OCI-M2 (cell line): Measurements from ENCODE around the gene BUB1.
A peak's percentile ranks its signal among the peaks of the same experiment; 100 is the strongest.
"Not testable (repeated sequence)": the region's sequence is repeated elsewhere in the genome, so short reads cannot be mapped to it uniquely, and the experiment has no call there.

Experiments used
- DNase-seq: peaks from one replicate; lab custom pipeline; 2025; ENCODE audit not compliant: unreplicated experiment; lab: John Stamatoyannopoulos, UW

BUB1 gene

DNA sequence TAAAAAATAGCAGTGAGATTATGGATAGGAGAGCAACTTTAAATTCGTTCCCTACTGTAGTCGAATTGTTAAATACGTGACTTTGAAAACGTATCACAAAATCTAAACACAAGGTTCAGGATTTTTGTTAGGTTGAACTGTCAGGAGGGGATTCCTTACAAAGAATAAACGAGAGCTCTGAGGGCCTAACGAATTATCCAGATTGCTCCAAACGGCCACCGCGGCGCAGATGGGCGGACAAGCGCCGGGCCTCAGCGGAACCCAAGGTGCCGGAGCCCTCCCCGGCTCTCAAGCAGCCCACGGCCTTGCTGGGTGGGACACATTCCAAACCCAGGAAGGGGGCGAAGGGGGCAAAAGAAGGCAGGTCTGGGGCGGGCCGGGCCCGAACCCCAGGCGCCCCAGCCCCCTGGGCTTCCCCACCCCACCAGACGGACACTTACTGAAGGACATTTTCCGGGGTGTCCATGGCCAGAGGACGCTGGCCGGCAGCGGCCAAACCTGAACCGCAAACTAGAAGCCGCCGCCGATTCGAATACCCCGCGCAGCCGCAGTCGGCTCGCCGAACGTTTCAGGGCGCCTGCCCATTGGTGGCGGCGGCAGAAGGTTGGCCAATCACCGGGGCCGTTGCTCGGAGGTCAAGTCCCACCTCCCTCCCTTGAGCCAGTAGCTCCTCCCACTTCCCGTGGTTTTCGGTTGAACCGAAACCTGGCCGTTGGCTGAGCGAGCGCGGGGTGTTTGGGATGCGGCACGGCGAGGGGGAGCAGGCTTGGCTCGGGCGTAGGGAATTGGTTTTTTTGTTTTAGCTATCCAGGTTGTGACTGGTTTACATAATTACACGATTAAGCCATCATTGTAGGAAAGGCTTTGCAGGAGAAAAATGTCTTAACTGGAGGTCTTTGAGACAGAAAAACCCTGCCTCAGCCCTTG is at the start of gene BUB1:
Gene BUB1, minus strand, starts transcription at position 534 of the 927 bp plus-strand sequence. Its CDS starts 68 bp downstream, at position 466.
- DNase-seq = peak; percentile 37

DNA sequence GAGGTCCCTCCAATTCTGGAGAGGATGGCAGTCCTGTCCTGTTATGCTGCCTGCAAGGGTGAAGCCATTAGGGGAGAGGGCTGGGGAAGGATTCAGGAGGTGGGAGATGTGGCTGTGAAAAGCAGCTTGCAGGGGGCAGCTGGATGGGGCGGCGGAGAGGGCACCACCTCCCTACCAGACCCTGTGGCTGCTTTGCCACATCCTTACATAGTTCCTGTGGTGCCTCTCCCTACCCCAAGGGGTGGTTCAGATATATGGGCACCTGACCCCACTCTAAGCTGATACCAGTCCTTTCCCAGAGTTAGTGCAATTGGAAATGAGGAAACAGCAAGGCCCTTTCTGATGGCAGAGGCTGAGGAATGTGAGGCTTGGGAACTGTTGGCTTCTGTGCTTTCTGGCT is 48.4 kb upstream of the BUB1 start:
- no peak for DNase-seq

DNA sequence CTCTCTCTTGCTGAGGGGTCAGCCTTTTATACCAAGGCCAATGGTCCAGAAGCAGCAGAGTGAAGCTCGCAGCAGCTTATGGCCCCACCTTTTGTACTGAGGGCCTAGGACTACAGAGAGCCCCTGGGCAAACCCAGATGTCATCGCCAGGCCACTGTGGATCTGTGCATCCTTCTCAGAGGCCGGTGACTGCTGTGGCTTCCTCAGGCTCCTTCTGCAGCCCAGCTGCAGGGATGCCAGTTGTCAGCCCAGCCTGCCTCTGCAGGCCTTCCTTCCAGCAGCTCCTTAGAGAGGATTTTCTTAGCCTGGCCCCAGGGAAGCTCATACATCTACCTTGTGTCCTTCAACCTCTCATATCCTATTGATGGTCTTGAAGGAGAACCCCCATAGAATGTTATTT is 48.0 kb upstream of the BUB1 start:
- DNase-seq = no peak

DNA sequence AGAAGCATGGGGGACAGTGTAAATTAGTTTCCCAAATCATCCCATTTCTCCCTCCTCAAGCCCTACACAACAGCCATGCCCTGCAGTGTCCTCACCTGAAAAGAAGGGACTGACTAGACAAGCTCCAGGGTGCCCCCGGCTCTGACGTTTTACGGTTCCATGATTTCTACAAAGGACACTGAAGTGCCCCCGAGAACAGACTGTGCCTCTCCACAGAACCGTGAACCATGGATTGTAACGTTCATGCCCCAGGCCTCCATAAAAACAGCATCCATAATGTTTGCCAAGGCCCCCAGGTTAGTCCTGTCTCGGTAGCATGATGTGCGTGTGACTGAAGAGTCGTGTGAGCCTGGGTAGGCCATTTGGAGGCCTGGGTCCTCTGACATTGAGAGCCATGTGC is 47.5 kb upstream of the BUB1 start:
- no peak for DNase-seq

DNA sequence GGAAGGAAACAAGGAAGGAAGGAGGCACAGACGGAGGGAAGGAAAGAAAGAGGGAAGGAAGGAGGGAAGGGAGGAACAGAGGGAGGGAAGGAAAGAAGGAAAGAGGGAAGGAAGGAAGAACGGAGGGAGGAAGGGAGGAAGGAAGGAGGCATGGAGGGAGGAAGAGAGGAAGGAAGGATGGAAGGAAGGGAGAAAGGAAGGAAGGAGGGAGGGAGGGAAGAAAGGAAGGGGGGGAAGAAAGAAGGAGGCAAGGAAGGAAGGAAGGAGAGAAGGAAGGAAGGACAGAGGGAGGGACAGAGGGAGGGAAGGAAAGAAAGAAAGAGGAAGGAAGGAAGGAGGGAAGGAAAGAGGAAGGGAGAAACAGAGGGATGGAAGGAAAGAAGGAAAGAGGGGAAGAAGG is 47.0 kb upstream of the BUB1 start:
- DNase-seq = no peak

DNA sequence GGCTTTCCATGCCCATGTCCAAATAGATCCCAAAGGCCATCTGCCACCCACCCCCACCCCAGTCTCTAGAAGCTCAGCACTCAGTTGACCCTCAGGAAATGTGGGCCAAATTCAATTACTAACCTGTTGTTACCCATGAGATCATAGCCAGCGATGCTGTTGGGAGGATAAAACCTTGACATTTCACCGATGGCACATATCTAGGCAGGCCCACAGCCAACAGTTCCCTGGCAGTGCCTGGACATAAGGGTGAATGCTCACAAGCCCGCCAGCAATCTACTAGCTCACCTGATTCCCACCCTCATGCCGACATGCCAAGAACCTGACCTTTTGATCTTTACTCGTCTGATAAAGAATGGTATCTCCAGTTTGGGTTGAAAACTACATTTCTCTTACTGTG is 42.7 kb upstream of the BUB1 start:
- DNase-seq = no peak

DNA sequence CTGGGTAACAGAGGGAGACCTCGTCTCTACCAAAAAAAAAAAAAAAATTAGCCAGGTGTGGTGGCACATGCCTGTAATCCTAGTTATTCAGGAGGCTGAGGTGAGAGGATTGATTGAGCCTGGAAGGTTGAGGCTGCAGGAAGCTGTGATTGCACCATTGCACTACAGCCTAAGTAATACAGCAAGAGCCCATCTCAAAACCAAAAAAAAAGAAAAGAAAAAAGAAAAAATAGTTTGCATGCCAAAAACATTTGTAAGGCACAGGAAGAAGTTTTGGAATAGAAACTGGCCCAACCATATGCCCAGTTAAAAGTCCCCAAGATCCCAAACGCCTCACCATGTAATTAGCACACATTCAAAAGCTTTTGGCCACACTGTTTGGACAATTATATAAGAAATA is 41.1 kb upstream of the BUB1 start:
- no peak for DNase-seq

DNA sequence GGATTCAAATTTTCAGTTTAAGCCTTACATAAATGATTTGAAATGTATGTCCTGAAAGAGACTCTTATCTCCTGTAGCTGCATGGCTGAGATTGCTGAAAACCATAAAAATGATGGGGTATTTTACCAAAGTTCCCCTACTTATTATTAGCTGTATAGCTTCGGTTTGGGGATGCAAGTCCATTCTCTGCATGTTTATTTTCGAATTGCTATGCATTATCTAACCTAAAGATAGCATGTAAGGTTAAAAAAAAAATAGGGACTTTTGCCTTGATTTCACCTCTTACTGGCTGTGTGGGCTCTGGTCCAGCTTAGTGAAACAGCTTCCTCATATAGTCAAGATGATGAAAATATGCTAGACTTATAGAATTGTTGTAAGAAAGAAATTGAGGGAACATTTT is 40.5 kb upstream of the BUB1 start:
- DNase-seq = no peak

DNA sequence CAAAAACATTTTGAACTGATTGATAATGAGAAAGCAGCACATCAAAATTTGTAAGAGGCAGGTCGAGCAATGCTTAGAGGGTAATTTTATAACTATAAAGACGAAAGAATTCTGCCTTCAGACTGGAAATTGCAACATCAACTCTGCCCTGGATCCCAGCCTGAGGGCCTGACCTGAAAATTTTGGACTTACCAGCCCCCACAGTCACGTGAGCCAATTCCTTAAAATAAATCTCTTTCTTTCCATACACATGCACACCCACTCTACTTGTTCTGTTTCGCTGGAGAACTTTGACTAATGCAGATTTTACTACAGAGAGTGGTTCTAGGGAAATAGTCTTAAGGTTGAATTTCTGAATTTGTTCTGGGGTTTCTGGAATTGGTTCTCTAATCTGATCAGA is 39.9 kb upstream of the BUB1 start:
- DNase-seq = no peak

DNA sequence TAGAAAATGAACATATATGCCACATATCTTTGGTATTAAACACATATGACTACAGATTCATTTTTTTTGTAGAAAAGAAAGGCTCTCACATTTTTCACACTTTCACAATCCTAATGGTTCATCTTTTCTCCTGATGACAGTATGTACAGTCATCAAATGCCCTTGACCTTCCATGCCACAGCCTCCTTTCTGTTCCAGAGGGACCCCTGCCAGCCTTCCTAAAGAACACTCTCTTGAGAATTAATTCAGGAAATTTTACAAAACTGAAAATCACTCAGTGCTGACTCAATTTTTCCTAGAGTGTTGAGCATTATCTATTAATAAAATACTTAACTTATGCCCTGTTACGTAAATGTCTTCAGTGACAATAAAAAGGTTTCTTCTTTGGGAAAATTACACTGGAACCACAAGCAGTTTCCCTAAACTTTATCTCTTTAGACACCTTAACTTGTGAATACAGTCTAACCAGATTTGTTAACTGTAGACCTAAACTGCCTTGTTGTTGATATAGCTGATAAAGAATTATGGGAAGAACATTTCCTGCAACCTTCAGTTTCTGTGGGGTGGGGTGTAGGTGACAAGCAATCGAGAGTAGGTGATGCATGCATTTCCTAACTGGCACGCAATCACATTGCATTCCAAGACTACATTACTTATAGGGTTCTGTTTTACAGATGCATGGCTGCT is 39.2 kb upstream of the BUB1 start:
- no peak for DNase-seq

DNA sequence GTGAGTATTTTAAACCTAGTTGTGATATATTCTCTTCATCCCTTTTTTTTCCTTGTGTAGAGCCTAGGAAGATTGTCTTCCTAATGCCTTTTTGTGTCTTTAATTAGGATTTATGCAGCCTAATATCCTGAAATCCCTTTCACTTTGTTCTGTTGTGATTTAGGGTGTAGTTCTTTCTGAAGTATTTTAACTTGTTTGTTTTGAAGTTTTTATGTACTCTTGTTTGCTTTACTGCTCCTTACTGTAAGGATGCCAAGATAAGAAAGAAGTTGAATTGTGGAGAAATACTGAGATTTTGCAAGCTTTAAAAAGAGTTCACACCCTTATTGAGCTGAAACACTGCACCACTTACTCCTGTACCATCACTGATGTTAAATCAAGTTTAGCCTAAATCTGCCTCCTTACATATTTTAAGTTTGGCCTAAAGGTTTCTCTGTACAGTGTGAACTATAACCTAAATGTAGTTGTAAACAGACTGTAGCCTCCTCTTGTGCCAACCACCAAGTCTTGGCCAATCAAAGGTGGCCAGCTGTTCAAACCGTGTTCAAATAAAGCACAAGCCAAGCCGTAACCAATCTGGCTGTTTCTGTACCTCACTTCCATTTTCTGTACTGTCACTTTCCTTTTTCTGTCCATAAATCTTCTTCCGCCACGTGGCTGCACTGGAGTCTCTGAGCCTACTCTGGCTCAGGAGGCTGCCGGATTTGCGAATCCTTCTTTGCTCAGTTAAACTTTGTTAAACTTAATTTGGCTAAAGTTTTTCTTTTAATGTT is 36.8 kb upstream of the BUB1 start:
- DNase-seq = no peak

DNA sequence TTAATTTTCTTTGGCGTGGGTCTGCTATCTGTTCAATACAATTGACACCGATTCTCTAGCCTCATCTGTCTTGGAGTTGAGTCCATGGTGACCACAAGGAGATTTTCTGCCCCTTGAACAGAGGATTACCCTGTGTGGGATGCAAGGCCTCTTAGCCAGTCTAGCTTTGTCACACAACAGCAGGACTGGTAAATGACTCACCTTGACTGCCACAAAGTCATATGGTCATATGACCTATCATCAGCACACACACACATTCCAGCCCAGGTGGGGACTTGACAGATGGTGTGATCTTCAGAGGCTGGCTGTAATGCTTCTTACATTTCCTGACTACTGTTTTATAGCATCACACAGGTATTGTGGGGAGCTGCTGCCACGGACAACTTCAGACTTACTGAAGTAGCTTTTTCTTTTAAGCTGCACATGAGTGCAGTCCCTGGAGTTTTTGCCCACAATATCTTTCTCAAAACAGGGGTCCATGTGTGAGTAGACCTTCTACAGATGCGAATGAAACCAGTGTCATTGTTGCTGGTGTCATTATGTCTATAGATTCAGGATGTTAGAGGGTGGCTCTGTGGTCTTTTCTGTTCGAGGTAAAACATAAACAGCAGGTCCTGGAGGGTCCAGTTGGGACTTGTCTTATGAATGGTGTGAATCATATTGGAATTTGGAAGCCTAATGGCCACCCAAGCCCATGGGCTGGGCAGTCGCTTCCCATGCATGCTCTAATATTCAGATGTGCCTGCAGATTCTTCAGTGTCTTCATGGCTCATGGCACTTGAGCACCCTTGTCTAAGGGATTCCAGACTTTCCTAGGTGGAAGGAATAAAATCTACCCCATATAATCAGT is 35.9 kb upstream of the BUB1 start:
- DNase-seq = no peak

DNA sequence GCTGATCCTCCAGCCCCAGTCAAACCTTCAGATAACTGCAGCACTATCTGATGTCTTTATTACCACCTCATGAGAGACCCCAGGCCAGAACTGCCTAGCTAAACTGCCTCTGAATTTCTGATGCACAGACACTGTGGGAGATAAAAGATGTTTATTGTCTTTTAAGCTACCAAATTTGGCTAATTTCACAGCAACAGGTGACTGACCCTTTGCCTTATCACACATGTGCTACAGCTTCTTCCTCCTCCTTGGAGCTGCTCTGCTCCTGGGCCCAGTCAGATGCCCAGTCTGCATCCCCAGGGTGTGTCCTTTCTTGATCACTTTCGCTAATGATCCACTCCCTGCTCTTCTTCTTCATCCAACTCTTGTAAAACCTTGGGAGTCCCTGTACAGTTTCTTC is 34.9 kb upstream of the BUB1 start:
- DNase-seq = no peak

DNA sequence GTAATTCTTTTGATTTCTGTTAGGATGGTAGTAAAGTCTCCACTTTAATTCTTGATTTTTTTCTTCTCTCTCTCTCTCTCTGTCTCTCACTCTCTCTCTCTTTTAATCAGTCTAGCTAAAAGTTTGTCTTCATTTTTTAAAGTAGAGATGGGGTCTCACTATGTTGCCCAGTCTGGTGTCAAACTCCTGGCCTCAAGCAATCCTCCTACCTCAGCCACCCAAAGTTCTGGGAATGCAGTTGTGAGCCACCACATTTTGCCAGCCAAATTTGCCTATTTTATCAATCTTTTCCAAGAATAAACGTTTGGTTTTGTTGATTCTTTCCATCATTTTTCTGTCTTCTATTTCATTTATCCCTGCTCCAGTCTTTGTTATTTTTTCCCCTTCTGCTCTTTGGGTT is 30.6 kb upstream of the BUB1 start:
- DNase-seq = no peak

DNA sequence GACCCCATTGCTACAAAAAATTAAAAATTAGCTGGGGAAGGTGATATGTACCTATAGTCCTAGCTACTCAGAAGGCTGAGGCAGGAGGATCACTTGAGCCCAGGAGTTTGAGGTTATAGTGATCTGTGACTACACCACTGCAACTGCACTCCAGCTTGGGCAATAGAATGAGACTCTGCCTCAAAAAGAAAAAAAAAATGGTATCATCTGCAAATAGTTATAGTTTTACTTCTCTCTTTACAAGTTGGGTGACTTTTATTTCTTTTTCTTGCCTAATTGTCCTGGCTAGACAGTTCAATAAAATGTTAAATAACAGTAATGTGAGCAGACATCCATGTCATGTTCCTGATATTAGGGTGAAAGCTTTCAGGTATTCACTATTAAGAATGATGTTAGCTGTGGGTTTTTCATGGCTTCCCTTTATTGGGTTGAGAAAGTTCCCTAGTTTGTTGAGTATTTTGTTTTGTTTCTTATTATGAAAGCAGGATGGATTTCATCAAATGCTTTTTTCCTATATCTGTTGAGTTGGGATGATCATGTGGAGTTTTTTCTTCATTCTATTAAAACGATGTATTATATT is 29.6 kb upstream of the BUB1 start:
- DNase-seq = no peak

DNA sequence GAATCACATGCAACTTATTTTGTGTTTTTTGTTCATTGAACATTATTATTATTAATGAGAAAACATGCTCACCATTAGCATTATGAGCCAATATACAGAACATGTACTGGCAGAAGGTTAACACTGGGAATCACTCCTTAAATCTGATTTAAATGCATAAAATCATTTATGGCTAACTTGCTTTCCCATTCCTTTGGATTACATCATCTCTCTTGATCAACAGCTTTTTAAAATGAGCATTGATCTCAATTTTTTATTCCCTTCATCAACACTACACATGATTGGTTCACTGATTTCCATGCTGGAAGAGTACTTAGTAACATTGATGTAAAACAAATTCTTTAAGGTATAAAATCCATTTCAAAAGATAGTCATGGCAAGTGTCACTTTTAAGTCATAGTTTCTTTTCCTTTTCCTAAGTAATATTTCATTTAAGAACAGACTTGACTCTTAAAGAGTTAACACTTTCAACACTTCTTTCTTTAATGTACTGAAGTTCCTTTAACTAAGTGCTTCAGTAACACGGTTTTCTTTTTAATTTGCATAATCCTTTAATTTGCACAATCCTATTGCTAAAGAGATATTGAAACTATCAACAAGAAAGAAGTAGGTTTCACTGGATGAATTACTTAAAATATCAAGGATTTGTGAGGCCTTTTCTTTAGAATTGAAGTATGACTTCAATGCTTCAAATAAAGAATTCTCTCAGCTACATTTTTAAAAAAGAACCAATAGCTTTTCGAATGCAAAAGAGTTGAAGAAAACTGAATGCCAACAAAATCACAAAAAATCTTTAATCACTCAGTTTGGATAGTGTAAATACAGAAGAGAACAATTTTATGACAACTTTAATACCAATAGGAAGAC is 24.9 kb upstream of the BUB1 start:
- no peak for DNase-seq

DNA sequence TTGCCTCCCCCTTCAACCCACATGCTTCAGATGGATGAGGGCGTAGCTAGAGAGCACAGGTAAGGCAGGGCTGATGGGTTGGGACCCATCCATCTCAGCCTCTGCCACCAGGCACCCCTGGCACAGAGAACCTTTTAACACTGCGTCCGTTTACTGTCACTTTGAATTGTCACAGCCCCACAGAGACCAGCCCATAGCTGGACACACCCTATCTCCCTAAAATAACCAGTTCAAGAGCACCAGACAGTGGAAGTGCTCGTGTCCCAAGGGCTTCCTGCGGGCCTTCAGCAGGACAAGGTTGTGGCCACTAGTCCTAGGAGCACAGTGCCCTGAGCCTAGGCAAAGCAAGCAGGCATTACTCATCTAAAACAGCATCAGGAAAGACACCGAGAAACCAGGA is 20.4 kb upstream of the BUB1 start:
- DNase-seq = not testable (repeated sequence)

DNA sequence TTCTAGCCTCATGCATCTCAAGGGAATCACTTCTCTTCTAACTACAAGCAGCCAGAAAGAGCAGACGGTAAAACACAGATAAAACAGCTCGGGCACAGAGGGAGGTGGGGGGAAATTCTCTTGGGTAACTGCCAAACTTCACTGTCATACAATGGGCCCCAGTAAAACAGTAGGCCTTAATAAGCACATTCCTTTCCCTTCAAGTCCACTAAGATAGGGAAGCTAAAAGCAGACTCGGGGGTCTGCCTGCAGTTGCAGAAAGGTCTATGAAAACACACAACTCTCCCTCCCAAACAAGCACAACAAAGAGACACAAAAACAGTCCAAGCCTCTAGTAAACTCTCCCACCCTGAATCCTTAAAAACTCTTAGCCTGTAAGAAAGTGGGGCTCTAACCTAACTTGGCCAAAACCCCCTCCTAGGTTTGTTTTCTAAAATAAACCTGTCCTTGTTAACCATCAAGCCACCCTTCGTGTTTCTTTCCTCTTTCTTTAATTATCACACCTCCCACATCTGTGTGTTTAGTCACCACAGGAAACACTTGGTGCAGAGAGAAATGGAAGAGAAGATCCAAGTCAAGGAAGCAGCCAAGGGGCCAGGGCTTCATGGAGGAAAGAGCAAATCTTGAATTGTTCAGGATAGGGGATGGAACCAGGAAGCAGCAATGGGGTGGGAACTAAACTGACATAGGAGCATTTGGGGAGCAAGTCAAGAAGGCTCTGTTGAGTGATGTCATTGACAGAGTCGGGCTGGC is 17.5 kb upstream of the BUB1 start:
- DNase-seq = peak; percentile 52
